Measurements from ENCODE around the gene GRAP2. TPM values are rescaled to one million over a fixed set of nuclear protein-coding genes. Genes with fewer than 3 reads are reported as not detected.
"Not testable (repeated sequence)": the region's sequence is repeated elsewhere in the genome, so short reads cannot be mapped to it uniquely, and the experiment has no call there.

The GRAP2 gene
- total RNA-seq, 3 donors from 2014 or later = 0.66 to 8.0 (median 3.5) TPM

- no peak overlapping the region for H3K27ac ChIP-seq
- TF ChIP-seq POLR2A (IDR thresholded peaks at IDR 0.05) (no peak), POLR2AphosphoS5 (IDR thresholded peaks at IDR 0.05) (no peak), CTCF (IDR thresholded peaks at IDR 0.05) (no peak)
- H3K4me3 ChIP-seq = no peak overlapping the region
- intact Hi-C loops (cut with DNase I; ENCODE audit: low total_unique reads) = no loop called here
- no peaks in the 10 kb centered on the region for H3K36me3 ChIP-seq
- no peak for DNase-seq (ENCODE audit: low spot score in 2 of 2)
- H3K4me1 ChIP-seq = no peaks in the 10 kb centered on the region
- H3K27me3 ChIP-seq = no peaks in the 10 kb centered on the region
- no peaks in the 10 kb centered on the region for H3K9me3 ChIP-seq
Measured at GRCh38 chr22:39898997-39899396, 1.9 kb upstream of the GRAP2 start.

GRCh38 chr22:39901565-39902146, 772 bp downstream of the GRAP2 start:
- Histone ChIP-seq H3K4me1 (no peaks in the 10 kb centered on the region), H3K36me3 (no peaks in the 10 kb centered on the region), H3K27ac (no peak overlapping the region), H3K9me3 (no peaks in the 10 kb centered on the region), H3K27me3 (no peaks in the 10 kb centered on the region), H3K4me3 (no peak overlapping the region)
- TF ChIP-seq POLR2A (IDR thresholded peaks at IDR 0.05) = no peak
- no peak for DNase-seq (ENCODE audit: low spot score in 2 of 2)
- intact Hi-C loops (cut with DNase I; ENCODE audit: low total_unique reads) = no loop called here

GRCh38 chr22:39904024-39904423, 3.1 kb downstream of the GRAP2 start:
- H3K4me3 ChIP-seq; H3K27me3 ChIP-seq; H3K9me3 ChIP-seq; H3K27ac ChIP-seq; H3K36me3 ChIP-seq; H3K4me1 ChIP-seq; DNase-seq (ENCODE audit: low spot score in 2 of 2); intact Hi-C loops (cut with DNase I; ENCODE audit: low total_unique reads): not testable (repeated sequence)

- no peaks in the 10 kb centered on the region for H3K36me3 ChIP-seq
- H3K27me3 ChIP-seq = no peaks in the 10 kb centered on the region
- no peak for TF ChIP-seq CTCF (IDR thresholded peaks at IDR 0.05)
- TF ChIP-seq POLR2A (IDR thresholded peaks at IDR 0.05) = no peak
- TF ChIP-seq POLR2AphosphoS5 (IDR thresholded peaks at IDR 0.05) = no peak
- no peak overlapping the region for H3K4me3 ChIP-seq
- intact Hi-C loops (cut with DNase I; ENCODE audit: low total_unique reads) = no loop called here
- H3K4me1 ChIP-seq = no peaks in the 10 kb centered on the region
- no peaks in the 10 kb centered on the region for H3K9me3 ChIP-seq
- DNase-seq (ENCODE audit: low spot score in 2 of 2) = no peak
- H3K27ac ChIP-seq = no peak overlapping the region
Measured at GRCh38 chr22:39904862-39905261, 4.0 kb downstream of the GRAP2 start.

- no peaks in the 10 kb centered on the region for H3K4me1 ChIP-seq
- DNase-seq (ENCODE audit: low spot score in 2 of 2) = no peak
- no peaks in the 10 kb centered on the region for H3K36me3 ChIP-seq
- H3K27ac ChIP-seq = no peak overlapping the region
- H3K27me3 ChIP-seq = no peaks in the 10 kb centered on the region
- no peak for TF ChIP-seq CTCF (IDR thresholded peaks at IDR 0.05)
- TF ChIP-seq POLR2AphosphoS5 (IDR thresholded peaks at IDR 0.05) = no peak
- TF ChIP-seq POLR2A (IDR thresholded peaks at IDR 0.05) = no peak
- H3K9me3 ChIP-seq = no peaks in the 10 kb centered on the region
- H3K4me3 ChIP-seq = no peak overlapping the region
- intact Hi-C loops (cut with DNase I; ENCODE audit: low total_unique reads) = no loop called here
Measured at GRCh38 chr22:39905687-39906086, 4.8 kb downstream of the GRAP2 start.

- Histone ChIP-seq H3K4me1 (no peaks in the 10 kb centered on the region), H3K27ac (no peak overlapping the region), H3K4me3 (no peak overlapping the region), H3K9me3 (no peaks in the 10 kb centered on the region), H3K27me3 (no peaks in the 10 kb centered on the region), H3K36me3 (no peaks in the 10 kb centered on the region)
- no peak for DNase-seq (ENCODE audit: low spot score in 2 of 2)
- intact Hi-C loops (cut with DNase I; ENCODE audit: low total_unique reads) = no loop called here
- TF ChIP-seq POLR2AphosphoS5 (IDR thresholded peaks at IDR 0.05) = no peak
Measured at GRCh38 chr22:39906207-39906606, 5.3 kb downstream of the GRAP2 start.

GRCh38 chr22:39907047-39907446, 6.2 kb downstream of the GRAP2 start:
- Histone ChIP-seq H3K4me1 (no peaks in the 10 kb centered on the region), H3K36me3 (no peaks in the 10 kb centered on the region), H3K4me3 (no peak overlapping the region), H3K27me3 (no peaks in the 10 kb centered on the region), H3K9me3 (no peaks in the 10 kb centered on the region), H3K27ac (no peak overlapping the region)
- intact Hi-C loops (cut with DNase I; ENCODE audit: low total_unique reads) = no loop called here
- no peak for TF ChIP-seq POLR2A (IDR thresholded peaks at IDR 0.05)
- TF ChIP-seq CTCF (IDR thresholded peaks at IDR 0.05) = no peak
- TF ChIP-seq POLR2AphosphoS5 (IDR thresholded peaks at IDR 0.05) = no peak
- DNase-seq (ENCODE audit: low spot score in 2 of 2) = no peak

All from breast epithelium (tissue), 4 donors.